HepG2 (cell line): ENCODE measurements around the gene FBXO33. TPM values are rescaled to one million over a fixed set of nuclear protein-coding genes. Genes with fewer than 3 reads are reported as not detected.

Experiments
- CBX5 ChIP-seq: sonication (generic); formaldehyde crosslinking; IDR thresholded peaks from 2 replicates; pipeline ENCODE4 v1.4.0; 2020; ENCODE audit warnings: missing genetic modification reagents, borderline replicate concordance
- EED ChIP-seq: sonication (generic); formaldehyde crosslinking; IDR thresholded peaks from 2 replicates; pipeline ENCODE4 v1.5.0; 2020; ENCODE audit warnings: mild to moderate bottlenecking, missing genetic modification reagents
- HNRNPH1 ChIP-seq: fragments of 200-400 bp; formaldehyde crosslinking; optimal IDR thresholded peaks from 2 replicates; pipeline ENCODE3; 2017; ENCODE audit warnings: mild to moderate bottlenecking, low read depth, low read length
- KAT8 ChIP-seq: IDR thresholded peaks from 2 replicates; pipeline ENCODE4 v1.6.1; 2016; ENCODE audit warnings: missing genetic modification reagents, missing compliant biosample characterization
- KLF13 ChIP-seq: sonication (generic); formaldehyde crosslinking; IDR thresholded peaks from 2 replicates; pipeline ENCODE4 v1.4.0; 2020; ENCODE audit warnings: mild to moderate bottlenecking, missing genetic modification reagents
- PHF20 ChIP-seq: sonication (generic); formaldehyde crosslinking; IDR thresholded peaks from 2 replicates; pipeline ENCODE4 v1.5.0; 2020; ENCODE audit warnings: mild to moderate bottlenecking, missing genetic modification reagents
- SOX13 ChIP-seq, 3 experiments: fragments of 450-650 bp in 1 of 3; sonication (generic) in 1 of 3; formaldehyde crosslinking in 1 of 3; IDR thresholded peaks in 2 of 3; conservative IDR thresholded peaks in 1 of 3; 2 replicates each; pipeline versions ENCODE4 v1.5.0 to v1.6.1; 2016 to 2020; ENCODE audit warnings: antibody characterized with exemption in 1 of 3, mild to moderate bottlenecking in 1 of 3, missing compliant biosample characterization in 1 of 3, missing genetic modification reagents in 1 of 3, moderate library complexity in 1 of 3
- TSC22D2 ChIP-seq: sonication (generic); formaldehyde crosslinking; IDR thresholded peaks from 2 replicates; pipeline ENCODE4 v1.5.1; 2020; ENCODE audit warnings: missing genetic modification reagents, mild to moderate bottlenecking, borderline replicate concordance
- ZNF124 ChIP-seq: sonication (generic); formaldehyde crosslinking; IDR thresholded peaks from 2 replicates; pipeline ENCODE4 v1.4.0; 2020; ENCODE audit warnings: missing genetic modification reagents
- ZNF292 ChIP-seq: sonication (generic); formaldehyde crosslinking; IDR thresholded peaks from 2 replicates; pipeline ENCODE4 v1.8.1; 2022; ENCODE audit warnings: mild to moderate bottlenecking, low read depth, missing genetic modification reagents, borderline replicate concordance
- ZNF431 ChIP-seq: sonication (generic); formaldehyde crosslinking; IDR thresholded peaks from 2 replicates; pipeline ENCODE4 v1.9.0; 2022; ENCODE audit warnings: missing genetic modification reagents, low read depth, mild to moderate bottlenecking, borderline replicate concordance
- ZNF44 ChIP-seq: sonication (generic); formaldehyde crosslinking; IDR thresholded peaks from 2 replicates; pipeline ENCODE4 v1.5.1; 2020; ENCODE audit warnings: mild to moderate bottlenecking, missing genetic modification reagents
- ZNF709 ChIP-seq: sonication (generic); formaldehyde crosslinking; IDR thresholded peaks from 2 replicates; pipeline ENCODE4 v1.5.0; 2020; ENCODE audit warnings: mild to moderate bottlenecking, missing genetic modification reagents
- polyA plus RNA-seq, 8 experiments: library from polyadenylated mRNA; depleted of rRNA in 3 of 8; stranded (reverse) in 7 of 8; unstranded in 1 of 8; fragments of >200 nt; fragmentation: Illumina TruSeq in 4 of 8; extraction: Trizol in 4 of 8; gene quantifications; 2 replicates each; pipeline versions ENCODE4 v1.2.1 to v1.2.3, GENCODE V29; 2011 to 2016; ENCODE audit warnings: low read depth in 4 of 8, missing spikeins in 1 of 8, mixed read lengths in 1 of 8; ENCODE audit not compliant: insufficient read depth in 1 of 8
- total RNA-seq, 5 experiments: library from RNA; depleted of rRNA; stranded (reverse); fragments of >200 nt; fragmentation: Illumina TruSeq; extraction: Trizol; gene quantifications; 2 replicates each; pipeline ENCODE4 v1.2.3, GENCODE V29; 2016; ENCODE audit warnings: low read depth in 1 of 5
- TF ChIP-seq, protein P1 (sequence below): IDR thresholded peaks from 2 replicates; pipeline ENCODE4 v1.6.1; 2016; ENCODE audit warnings: low read depth, control low read depth
- TF ChIP-seq, protein P2 (sequence below): sonication (generic); formaldehyde crosslinking; IDR thresholded peaks from 2 replicates; pipeline ENCODE4 v1.5.1; 2020; ENCODE audit warnings: missing genetic modification reagents, mild to moderate bottlenecking, borderline replicate concordance
- TF ChIP-seq, protein P3 (sequence below): sonication (generic); formaldehyde crosslinking; IDR thresholded peaks from 2 replicates; pipeline ENCODE4 v1.4.0; 2020; ENCODE audit warnings: missing genetic modification reagents
- TF ChIP-seq, protein P4 (sequence below): sonication (generic); formaldehyde crosslinking; IDR thresholded peaks from 2 replicates; pipeline ENCODE4 v1.8.0; 2022; ENCODE audit warnings: mild to moderate bottlenecking, missing genetic modification reagents; ENCODE audit not compliant: insufficient replicate concordance
- TF ChIP-seq, protein P5 (sequence below): IDR thresholded peaks from 2 replicates; pipeline ENCODE4 v1.6.1; 2012; ENCODE audit warnings: low read depth, low read length, improper control_type of control experiment
- TF ChIP-seq, protein P6 (sequence below): sonication (generic); formaldehyde crosslinking; IDR thresholded peaks from 2 replicates; pipeline ENCODE4 v1.8.0; 2022; ENCODE audit warnings: missing genetic modification reagents, mild to moderate bottlenecking, borderline replicate concordance

The FBXO33 gene
- total and polyA plus RNA-seq, 2 of the 13 experiments (the other 11 are each of a cell fraction or from before 2014, with no cell fraction given): 15.5 to 16.9 TPM

DNA sequence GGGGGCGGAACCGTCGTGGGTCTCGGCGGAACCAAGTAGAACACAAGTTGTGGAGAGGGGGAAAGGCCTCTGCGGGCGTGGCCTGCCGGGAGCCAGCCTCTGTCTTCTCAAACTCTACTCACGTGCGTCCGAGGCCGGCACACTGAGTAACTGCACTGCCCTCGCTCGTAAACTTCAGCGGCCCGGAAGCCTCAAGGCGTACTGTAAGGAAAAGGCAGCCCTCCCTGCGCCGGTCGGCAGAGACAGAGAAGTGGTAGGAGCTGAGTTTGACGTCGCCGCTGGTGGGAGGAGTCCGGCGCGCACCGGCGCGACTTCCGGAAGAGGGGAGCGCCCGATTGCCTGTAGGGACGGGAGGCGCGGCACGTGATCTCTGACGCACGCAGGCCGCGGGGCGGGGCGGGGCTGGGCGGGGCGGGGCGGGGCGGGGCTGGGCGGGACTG is at the start of gene FBXO33 (continued):
- TF ChIP-seq, protein P1, sequence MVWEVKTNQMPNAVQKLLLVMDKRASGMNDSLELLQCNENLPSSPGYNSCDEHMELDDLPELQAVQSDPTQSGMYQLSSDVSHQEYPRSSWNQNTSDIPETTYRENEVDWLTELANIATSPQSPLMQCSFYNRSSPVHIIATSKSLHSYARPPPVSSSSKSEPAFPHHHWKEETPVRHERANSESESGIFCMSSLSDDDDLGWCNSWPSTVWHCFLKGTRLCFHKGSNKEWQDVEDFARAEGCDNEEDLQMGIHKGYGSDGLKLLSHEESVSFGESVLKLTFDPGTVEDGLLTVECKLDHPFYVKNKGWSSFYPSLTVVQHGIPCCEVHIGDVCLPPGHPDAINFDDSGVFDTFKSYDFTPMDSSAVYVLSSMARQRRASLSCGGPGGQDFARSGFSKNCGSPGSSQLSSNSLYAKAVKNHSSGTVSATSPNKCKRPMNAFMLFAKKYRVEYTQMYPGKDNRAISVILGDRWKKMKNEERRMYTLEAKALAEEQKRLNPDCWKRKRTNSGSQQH (CRISPR knock-in tag): no peak
- TF ChIP-seq SOX13 (IDR thresholded peaks at IDR 0.05) (no peak), SOX13 (CRISPR knock-in tag; conservative IDR thresholded peaks at IDR 0.05 in 1 of 2, IDR thresholded peaks at IDR 0.05 in 1 of 2) (peak in 1 of 2 experiments; percentile 57; a peak in 1 of 4 replicates), ZNF292 (CRISPR knock-in tag) (no peak), HNRNPH1 (no peak), TSC22D2 (peak; percentile 15; the same call in 1 of the 2 replicates), KLF13 (CRISPR knock-in tag) (no peak), KAT8 (CRISPR knock-in tag) (peak; percentile 66; the same call in 1 of the 2 replicates), ZNF709 (peak; percentile 54), ZNF124 (CRISPR knock-in tag) (peak; percentile 88), ZNF431 (CRISPR knock-in tag) (peak; percentile 84), EED (CRISPR knock-in tag) (no peak; the same call in none of the 2 replicates), CBX5 (CRISPR knock-in tag) (peak; percentile 88; the same call in 1 of the 2 replicates), PHF20 (CRISPR knock-in tag) (peak; percentile 85), ZNF44 (CRISPR knock-in tag) (peak; percentile 32; the same call in 1 of the 2 replicates)
- TF ChIP-seq, protein P2, sequence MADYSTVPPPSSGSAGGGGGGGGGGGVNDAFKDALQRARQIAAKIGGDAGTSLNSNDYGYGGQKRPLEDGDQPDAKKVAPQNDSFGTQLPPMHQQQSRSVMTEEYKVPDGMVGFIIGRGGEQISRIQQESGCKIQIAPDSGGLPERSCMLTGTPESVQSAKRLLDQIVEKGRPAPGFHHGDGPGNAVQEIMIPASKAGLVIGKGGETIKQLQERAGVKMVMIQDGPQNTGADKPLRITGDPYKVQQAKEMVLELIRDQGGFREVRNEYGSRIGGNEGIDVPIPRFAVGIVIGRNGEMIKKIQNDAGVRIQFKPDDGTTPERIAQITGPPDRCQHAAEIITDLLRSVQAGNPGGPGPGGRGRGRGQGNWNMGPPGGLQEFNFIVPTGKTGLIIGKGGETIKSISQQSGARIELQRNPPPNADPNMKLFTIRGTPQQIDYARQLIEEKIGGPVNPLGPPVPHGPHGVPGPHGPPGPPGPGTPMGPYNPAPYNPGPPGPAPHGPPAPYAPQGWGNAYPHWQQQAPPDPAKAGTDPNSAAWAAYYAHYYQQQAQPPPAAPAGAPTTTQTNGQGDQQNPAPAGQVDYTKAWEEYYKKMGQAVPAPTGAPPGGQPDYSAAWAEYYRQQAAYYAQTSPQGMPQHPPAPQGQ: peak; percentile 89
- TF ChIP-seq, protein P3, sequence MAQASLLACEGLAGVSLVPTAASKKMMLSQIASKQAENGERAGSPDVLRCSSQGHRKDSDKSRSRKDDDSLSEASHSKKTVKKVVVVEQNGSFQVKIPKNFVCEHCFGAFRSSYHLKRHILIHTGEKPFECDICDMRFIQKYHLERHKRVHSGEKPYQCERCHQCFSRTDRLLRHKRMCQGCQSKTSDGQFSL (CRISPR knock-in tag): no peak
- TF ChIP-seq, protein P4, sequence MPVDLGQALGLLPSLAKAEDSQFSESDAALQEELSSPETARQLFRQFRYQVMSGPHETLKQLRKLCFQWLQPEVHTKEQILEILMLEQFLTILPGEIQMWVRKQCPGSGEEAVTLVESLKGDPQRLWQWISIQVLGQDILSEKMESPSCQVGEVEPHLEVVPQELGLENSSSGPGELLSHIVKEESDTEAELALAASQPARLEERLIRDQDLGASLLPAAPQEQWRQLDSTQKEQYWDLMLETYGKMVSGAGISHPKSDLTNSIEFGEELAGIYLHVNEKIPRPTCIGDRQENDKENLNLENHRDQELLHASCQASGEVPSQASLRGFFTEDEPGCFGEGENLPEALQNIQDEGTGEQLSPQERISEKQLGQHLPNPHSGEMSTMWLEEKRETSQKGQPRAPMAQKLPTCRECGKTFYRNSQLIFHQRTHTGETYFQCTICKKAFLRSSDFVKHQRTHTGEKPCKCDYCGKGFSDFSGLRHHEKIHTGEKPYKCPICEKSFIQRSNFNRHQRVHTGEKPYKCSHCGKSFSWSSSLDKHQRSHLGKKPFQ: peak; percentile 93
- TF ChIP-seq, protein P5, sequence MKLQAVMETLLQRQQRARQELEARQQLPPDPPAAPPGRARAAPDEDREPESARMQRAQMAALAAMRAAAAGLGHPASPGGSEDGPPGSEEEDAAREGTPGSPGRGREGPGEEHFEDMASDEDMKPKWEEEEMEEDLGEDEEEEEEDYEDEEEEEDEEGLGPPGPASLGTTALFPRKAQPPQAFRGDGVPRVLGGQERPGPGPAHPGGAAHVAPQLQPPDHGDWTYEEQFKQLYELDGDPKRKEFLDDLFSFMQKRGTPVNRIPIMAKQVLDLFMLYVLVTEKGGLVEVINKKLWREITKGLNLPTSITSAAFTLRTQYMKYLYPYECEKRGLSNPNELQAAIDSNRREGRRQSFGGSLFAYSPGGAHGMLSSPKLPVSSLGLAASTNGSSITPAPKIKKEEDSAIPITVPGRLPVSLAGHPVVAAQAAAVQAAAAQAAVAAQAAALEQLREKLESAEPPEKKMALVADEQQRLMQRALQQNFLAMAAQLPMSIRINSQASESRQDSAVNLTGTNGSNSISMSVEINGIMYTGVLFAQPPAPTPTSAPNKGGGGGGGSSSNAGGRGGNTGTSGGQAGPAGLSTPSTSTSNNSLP: peak; percentile 51; the same call in 1 of the 2 replicates
- TF ChIP-seq, protein P6, sequence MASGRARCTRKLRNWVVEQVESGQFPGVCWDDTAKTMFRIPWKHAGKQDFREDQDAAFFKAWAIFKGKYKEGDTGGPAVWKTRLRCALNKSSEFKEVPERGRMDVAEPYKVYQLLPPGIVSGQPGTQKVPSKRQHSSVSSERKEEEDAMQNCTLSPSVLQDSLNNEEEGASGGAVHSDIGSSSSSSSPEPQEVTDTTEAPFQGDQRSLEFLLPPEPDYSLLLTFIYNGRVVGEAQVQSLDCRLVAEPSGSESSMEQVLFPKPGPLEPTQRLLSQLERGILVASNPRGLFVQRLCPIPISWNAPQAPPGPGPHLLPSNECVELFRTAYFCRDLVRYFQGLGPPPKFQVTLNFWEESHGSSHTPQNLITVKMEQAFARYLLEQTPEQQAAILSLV (CRISPR knock-in tag): peak; percentile 63; the same call in 1 of the 2 replicates
